NCI-H510A (cell line): ENCODE data around the gene PARK7.
"Not testable (repeated sequence)": the region's sequence is repeated elsewhere in the genome, so short reads cannot be mapped to it uniquely, and the experiment has no call there.

Experiments
- DNase-seq: peaks from one replicate; lab custom pipeline; 2025; lab: John Stamatoyannopoulos, UW

Gene PARK7

GRCh38 chr1:7943251-7943650, 18.3 kb upstream of the PARK7 start:
- DNase-seq, result no peak

- DNase-seq, result no peak
Observed at GRCh38 chr1:7948960-7949359, 12.6 kb upstream of the PARK7 start.

GRCh38 chr1:7952791-7953190, 8.7 kb upstream of the PARK7 start:
- not testable (repeated sequence) for DNase-seq

DNA sequence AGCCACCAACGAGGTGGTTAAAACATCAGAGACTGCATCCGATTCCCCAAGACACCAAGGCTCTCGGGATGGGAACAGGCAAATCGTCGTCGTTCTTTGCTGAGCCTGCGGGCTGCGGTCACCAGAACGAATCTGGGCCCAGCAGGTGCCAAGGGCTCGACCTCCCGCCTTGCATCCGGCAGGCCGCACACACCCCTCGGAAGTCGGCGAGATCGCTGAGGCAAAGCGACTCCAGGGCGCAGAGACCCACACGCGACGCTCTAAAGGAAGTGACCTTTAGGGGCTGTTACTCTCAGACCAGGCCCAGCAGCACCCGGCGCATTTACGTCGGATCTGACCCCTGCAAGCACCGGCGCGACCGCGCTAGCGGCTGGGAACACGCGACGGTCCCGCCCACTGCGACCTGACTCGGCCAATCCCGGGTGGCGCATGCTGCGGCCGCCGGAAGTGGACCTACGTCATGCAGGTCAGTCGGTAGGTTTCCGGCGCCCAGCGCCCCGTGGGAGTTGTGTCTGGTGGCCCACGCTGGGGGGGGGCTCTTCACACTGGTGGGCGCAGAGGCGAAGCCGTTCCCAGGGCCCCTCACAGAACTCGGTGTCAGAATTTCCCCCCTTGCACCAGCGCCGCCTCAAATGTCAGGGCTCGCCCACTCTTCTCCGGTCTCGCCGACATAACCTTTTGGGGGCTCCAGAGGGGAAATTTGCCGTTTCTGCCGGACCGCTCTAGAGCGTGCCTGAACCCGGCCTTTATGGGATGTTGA, 7.5 kb upstream of the PARK7 start:
- peak; percentile 99 for DNase-seq

GRCh38 chr1:7954683-7955082, 6.8 kb upstream of the PARK7 start:
- no peak for DNase-seq

GRCh38 chr1:7956218-7957032, 5.1 kb upstream of the PARK7 start:
- no peak for DNase-seq

DNA sequence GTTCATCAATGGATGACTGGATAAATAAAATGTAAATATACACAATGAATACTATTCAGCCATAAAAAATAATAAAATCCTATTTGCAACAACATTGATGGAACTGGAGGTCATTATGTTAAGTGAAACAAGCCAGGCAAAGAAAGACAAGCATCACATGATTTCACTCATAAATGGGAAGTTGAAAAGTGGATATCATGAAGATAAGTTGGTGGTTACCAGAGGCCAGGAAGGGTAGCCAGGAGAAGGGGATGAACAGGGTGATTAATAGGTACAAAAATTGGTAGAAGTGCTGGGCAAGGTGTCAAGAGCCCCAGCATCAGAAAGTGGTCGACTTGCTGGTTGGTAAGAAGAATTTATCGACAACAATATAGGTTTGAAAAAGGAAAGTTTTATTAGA, 1.3 kb upstream of the PARK7 start:
- DNase-seq, result no peak

GRCh38 chr1:7960867-7961215, 670 bp upstream of the PARK7 start:
- no peak for DNase-seq

DNA sequence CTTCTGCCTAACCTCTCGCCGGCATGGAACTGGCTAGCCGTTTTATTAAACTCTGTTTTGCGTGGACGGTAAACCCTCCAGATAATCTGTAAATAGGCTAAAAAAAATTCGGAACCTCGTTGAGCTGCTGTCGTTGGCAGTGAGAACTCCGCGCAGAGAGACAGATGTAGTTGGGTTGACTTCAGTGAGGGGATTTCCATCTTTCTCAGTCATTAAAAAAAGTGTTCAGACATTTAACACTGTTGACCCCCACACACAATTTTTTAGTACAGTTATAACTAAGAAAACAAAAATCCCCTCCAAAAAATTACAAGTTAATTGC, 464 bp downstream of the PARK7 start:
- DNase-seq, result no peak

DNA sequence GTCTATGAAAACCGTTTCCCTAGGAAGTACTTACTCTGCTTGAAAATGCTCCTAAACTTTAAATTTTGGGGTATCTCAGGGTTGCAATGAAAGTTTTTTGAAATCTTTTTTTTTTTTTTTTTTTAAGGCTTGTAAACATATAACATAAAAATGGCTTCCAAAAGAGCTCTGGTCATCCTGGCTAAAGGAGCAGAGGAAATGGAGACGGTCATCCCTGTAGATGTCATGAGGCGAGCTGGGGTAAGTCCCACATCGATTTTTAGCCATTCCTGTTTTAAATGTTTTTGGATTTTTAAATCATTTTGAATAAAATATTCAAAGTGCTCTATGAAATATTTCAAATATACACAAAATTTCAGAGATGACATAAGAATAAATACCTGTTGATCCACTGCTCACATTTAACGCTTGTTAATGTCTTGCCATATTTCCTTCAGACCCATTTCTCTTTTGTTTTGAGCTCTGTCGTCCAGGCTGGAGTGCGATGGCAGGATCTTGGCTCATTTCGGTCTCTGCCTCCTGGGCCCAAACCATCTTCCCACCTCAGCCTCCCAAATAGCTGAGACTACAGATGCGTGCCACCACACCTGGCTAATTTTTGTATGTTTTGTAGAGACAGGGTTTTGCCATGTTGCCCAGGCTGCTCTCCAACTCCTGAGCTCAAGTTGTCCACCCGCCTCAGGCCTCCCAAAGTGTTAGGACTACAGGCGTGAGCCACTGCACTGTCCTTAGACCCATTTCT, 1.3 kb downstream of the PARK7 start:
- no peak for DNase-seq

- DNase-seq, result not testable (repeated sequence)
Observed at GRCh38 chr1:7963378-7963730, 1.8 kb downstream of the PARK7 start.

DNA sequence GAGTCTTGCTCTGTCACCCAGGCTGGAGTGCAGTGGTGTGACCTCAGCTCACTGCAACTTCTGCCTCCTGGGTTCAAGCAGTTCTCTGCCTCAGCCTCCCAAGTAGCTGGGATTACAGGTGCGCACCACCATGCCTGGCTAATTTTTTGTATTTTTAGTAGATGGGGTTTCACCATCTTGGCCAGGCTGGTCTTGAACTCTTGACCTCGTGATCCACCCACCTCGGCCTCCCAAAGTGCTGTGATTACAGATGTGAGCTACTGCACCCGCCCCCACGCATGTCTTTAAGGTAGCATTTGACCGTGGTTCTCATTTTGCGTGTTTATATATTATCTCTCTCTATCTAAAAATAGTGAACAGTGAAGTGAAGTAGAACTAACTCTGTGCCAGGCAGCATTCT, 2.3 kb downstream of the PARK7 start:
- DNase-seq, result not testable (repeated sequence)

DNA sequence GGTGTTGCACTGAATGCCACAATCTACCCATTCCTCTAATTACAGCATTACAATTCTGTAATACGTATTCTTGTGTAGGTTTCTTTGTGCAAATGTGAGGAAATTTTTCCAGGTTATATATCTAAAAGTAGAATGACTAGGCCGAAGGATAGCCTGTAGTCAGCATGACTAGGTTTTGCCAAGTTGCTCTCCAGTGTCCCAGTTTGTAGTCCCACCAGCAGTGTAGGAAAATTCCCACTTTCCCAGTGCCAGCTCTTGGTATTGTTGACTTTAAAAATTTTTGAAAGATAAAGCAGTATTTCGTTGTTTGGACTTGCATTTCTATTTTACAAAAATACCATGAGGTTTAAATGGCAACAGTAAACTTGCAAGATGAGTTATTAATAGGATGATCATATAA, 3.0 kb downstream of the PARK7 start:
- no peak for DNase-seq

DNA sequence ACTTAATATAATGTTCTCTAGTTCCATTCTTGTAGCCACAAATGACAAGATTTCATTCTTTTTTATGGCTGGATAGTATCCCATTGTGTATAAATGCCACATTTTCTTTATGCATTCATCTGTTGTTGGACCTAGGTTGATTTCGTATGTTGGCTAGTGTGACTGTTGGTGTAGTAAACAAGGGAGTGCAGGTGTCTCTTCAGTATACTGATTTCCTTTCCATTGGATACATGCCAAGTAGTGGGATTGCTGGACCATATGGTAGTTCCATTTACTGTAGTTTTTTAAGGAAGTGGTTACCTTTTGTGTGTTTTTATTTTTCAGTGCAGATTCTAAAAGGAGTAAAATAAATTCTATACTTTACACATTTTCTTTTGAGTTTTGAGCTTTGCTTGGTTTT, 5.7 kb downstream of the PARK7 start:
- no peak for DNase-seq

GRCh38 chr1:7967651-7968050, 6.1 kb downstream of the PARK7 start:
- no peak for DNase-seq

DNA sequence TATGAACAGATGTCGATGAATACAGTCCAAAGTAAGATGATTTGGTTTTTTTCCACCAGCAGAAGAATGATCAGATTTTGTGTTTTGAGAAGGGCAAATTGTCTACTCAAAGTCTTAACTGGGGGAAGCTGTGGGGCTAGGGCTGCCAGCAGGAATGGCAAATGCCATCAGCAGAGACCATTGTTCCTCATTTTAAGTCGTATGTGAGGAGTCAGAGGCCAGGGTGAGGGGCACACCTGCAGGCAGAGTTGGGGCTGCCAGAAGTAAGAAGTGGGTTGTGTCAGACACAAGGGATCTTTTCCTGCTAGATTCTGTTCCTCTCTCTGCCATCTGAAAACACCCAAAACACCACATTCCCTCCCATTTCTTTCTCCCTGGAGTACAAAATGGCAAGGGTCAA, 8.7 kb downstream of the PARK7 start:
- DNase-seq, result no peak

- DNase-seq, result no peak
Observed at GRCh38 chr1:7971024-7971423, 9.5 kb downstream of the PARK7 start.

DNA sequence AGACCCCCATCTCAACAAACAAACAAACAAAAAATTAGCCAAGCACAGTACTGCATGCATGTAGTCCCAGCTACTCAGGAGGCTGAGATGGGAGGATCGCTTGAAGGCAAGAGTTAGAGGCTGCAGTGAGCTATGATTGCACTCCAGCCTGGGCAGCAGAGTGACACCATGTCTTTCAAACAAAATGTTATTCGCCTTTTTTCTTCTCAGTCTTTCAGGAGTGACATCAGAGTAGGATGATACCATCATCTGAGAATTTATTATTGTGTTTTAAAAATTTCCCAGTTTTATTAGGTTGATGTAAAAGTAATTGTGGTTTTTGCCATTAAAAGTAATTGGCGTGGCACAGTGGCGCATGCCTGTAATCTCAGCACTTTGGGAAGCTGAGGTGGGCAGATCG, 10.8 kb downstream of the PARK7 start:
- DNase-seq, result no peak

DNA sequence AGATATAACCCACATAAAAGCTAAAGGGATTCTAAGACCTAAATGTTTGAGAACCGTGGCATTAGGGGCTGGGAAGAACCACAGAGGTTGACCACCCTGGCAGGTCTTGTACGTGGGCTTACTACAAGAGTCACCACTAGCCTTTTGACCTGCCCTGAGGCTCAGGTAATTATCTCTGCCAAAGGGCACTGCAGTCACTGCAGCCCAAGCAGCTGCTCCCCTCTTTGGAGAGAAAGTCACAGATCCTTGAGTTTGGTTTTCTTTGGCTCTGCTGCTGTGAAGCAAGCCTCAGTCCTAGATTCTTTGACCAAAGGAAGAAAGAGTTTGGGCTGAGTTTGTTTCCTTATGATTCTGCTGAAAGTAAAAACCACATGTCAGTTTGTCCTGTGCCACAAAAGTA, 11.6 kb downstream of the PARK7 start:
- DNase-seq, result no peak

DNA sequence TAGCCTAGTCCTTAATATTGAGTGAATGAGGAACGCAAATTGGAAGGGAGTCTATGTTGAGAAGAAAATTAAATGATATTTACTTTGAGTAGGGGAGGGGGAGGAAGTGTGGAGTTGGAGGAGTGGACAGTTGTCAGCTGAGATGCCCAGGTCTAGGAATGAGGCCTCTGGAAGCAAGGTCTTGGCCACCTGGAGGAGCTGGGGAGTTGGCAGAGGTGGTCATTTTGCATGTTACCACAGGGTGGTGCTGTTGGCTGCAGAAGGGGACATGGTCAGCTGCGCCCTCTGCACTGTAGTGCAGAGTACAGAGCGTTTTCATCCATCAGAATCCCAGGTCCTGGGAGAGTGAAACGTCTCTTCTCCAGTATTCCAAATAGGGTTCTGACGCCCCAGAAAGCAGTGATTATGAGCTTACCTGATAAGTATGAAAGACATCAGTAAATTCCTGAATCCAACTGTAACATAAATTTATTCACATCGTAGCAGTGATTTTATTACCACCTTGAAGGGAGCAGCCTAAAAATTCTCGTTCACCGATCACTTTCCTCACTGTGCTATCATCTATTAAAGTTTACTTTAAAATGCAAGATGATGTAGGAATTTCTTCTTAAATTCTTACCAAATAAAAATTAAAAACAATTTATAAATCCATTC, 13.8 kb downstream of the PARK7 start:
- DNase-seq, result peak; percentile 91

- DNase-seq, result no peak
Observed at GRCh38 chr1:7980984-7981383, 19.5 kb downstream of the PARK7 start.

- no peak for DNase-seq
Observed at GRCh38 chr1:7983086-7983778, 21.7 kb downstream of the PARK7 start.
